CD4-positive, CD25-positive, alpha-beta regulatory T cell (primary cell): ENCODE measurements around the gene NGDN. TPM values are rescaled to one million over a fixed set of nuclear protein-coding genes. Genes with fewer than 3 reads are reported as not detected.
A peak's percentile ranks its signal among the peaks of the same experiment; 100 is the strongest.

ENCODE experiments used
- ATAC-seq, 2 donors: fragments of 150-1000 bp; cut with Tn5 transposase; one replicate each; pipeline ENCODE4 v1.10.0; 2021; ENCODE audit warnings: low read depth in 2 of 2, moderate number of reproducible peaks in 2 of 2, moderate library complexity in 1 of 2
- DNase-seq, 3 donors: peaks; one replicate each; pipeline versions ENCODE4 v3.0.0 to v3.0.0-alpha.2; 2012 to 2022; ENCODE audit warnings: mixed read lengths in 1 of 3
- H3K27ac ChIP-seq: one replicate; pipeline ENCODE4 v1.7.0; 2013; ENCODE audit warnings: mild to moderate bottlenecking, low read length; ENCODE audit not compliant: insufficient read depth, poor library complexity, severe bottlenecking
- H3K27me3 ChIP-seq: one replicate; pipeline ENCODE4 v1.7.0; 2013; ENCODE audit warnings: low read length; ENCODE audit not compliant: control insufficient read depth, insufficient read depth
- H3K36me3 ChIP-seq: one replicate; pipeline ENCODE4 v1.7.0; 2013; ENCODE audit warnings: mild to moderate bottlenecking, low read length, moderate library complexity; ENCODE audit not compliant: control insufficient read depth, insufficient read depth
- H3K4me1 ChIP-seq: 2 replicates; pipeline ENCODE4 v1.7.0; 2013; ENCODE audit warnings: mild to moderate bottlenecking, low read length; ENCODE audit not compliant: insufficient read depth, control insufficient read depth, poor library complexity, severe bottlenecking
- H3K4me3 ChIP-seq: one replicate; pipeline ENCODE4 v1.7.0; 2013; ENCODE audit warnings: low read depth, mild to moderate bottlenecking, low read length, moderate library complexity
- H3K9me3 ChIP-seq, 2 experiments: 1 replicate in 1 of 2; 2 replicates in 1 of 2; pipeline ENCODE4 v1.7.0; 2013; ENCODE audit warnings: low read length in 2 of 2, mild to moderate bottlenecking in 1 of 2, moderate library complexity in 1 of 2; ENCODE audit not compliant: control insufficient read depth in 2 of 2
- H3K27ac Mint-ChIP-seq, 3 donors: one replicate each; pipeline ENCODE4 v1.8.0; 2020 to 2022; ENCODE audit warnings: mild to moderate bottlenecking in 3 of 3, mixed read lengths in 3 of 3, moderate library complexity in 2 of 3
- H3K27me3 Mint-ChIP-seq: one replicate; pipeline ENCODE4 v1.8.0; 2022; ENCODE audit warnings: mild to moderate bottlenecking, mixed read lengths
- H3K36me3 Mint-ChIP-seq: one replicate; pipeline ENCODE4 v1.8.0; 2020; ENCODE audit warnings: mixed read lengths
- H3K4me1 Mint-ChIP-seq, 4 donors: one replicate each; pipeline ENCODE4 v1.8.0; 2020 to 2022; ENCODE audit warnings: mixed read lengths in 4 of 4, mild to moderate bottlenecking in 1 of 4
- H3K4me3 Mint-ChIP-seq, 4 donors: one replicate each; pipeline ENCODE4 v1.8.0; 2020 to 2022; ENCODE audit warnings: mild to moderate bottlenecking in 4 of 4, mixed read lengths in 4 of 4, moderate library complexity in 3 of 4
- H3K9me3 Mint-ChIP-seq, 7 donors: one replicate each; pipeline ENCODE4 v1.8.0; 2020 to 2022; ENCODE audit warnings: mixed read lengths in 7 of 7, mild to moderate bottlenecking in 3 of 7, moderate library complexity in 2 of 7
- polyA plus RNA-seq, 4 donors: library from polyadenylated mRNA; unstranded; fragments of 300-500 nt; fragmentation: Illumina TruSeq; gene quantifications; one replicate each; pipeline ENCODE4 v1.2.3, GENCODE V29; 2021
- total RNA-seq: library from RNA; stranded (reverse); gene quantifications from one replicate; pipeline ENCODE4 v1.2.3, GENCODE V29; 2022

Gene NGDN
- total and polyA plus RNA-seq, 5 donors from 2014 or later = 77.1 to 102 (median 85.6) TPM

GRCh38 chr14:23430723-23431085, 38.8 kb upstream of the NGDN start:
- H3K36me3 ChIP-seq = no peaks in the 10 kb centered on the region
- Mint-ChIP-seq H3K4me3 (no peak overlapping the region), H3K4me1 (peaks cover 0 to 5% (median 0%) of the 10 kb centered on the region in 4 donors), H3K36me3 (no peaks in the 10 kb centered on the region), H3K27me3 (peaks cover 5% of the 10 kb centered on the region), H3K9me3 (peaks cover 0 to 2% (median 0%) of the 10 kb centered on the region in 7 donors), H3K27ac (no peak overlapping the region)
- ATAC-seq = no peak
- H3K4me3 ChIP-seq = no peak overlapping the region
- peaks cover 2% of the 10 kb centered on the region for H3K27me3 ChIP-seq
- no peaks in the 10 kb centered on the region for H3K9me3 ChIP-seq
- no peaks in the 10 kb centered on the region for H3K4me1 ChIP-seq
- no peak overlapping the region for H3K27ac ChIP-seq
- no peak for DNase-seq

- peaks cover 0 to 5% (median 0%) of the 10 kb centered on the region in 4 donors for H3K4me1 Mint-ChIP-seq
- peaks cover 5% of the 10 kb centered on the region for H3K27me3 Mint-ChIP-seq
- no peak overlapping the region for H3K4me3 Mint-ChIP-seq
- ATAC-seq (no peak), DNase-seq (no peak)
- H3K9me3 Mint-ChIP-seq = peaks cover 0 to 2% (median 0%) of the 10 kb centered on the region in 7 donors
- no peaks in the 10 kb centered on the region for H3K4me1 ChIP-seq
- H3K27ac Mint-ChIP-seq = no peak overlapping the region
- H3K27me3 ChIP-seq = peaks cover 2% of the 10 kb centered on the region
- H3K27ac ChIP-seq = no peak overlapping the region
- H3K4me3 ChIP-seq = no peak overlapping the region
- H3K9me3 ChIP-seq = no peaks in the 10 kb centered on the region
- no peaks in the 10 kb centered on the region for H3K36me3 Mint-ChIP-seq
- H3K36me3 ChIP-seq = no peaks in the 10 kb centered on the region
Measured at GRCh38 chr14:23431486-23431885, 38.0 kb upstream of the NGDN start.

- no peak overlapping the region for H3K4me3 ChIP-seq
- Mint-ChIP-seq H3K4me3 (no peak overlapping the region), H3K4me1 (peaks cover 0 to 5% (median 0%) of the 10 kb centered on the region in 4 donors), H3K27me3 (peaks cover 5% of the 10 kb centered on the region), H3K36me3 (no peaks in the 10 kb centered on the region), H3K9me3 (peaks cover 0 to 1% (median 0%) of the 10 kb centered on the region in 7 donors), H3K27ac (peak overlapping the region in 1 of 3 donors; percentile 0)
- H3K27me3 ChIP-seq = peaks cover 2% of the 10 kb centered on the region
- no peak for ATAC-seq
- no peak for DNase-seq
- no peaks in the 10 kb centered on the region for H3K4me1 ChIP-seq
- H3K9me3 ChIP-seq = no peaks in the 10 kb centered on the region
- H3K27ac ChIP-seq = no peak overlapping the region
- H3K36me3 ChIP-seq = no peaks in the 10 kb centered on the region
Measured at GRCh38 chr14:23432102-23432925, 37.2 kb upstream of the NGDN start.

- H3K4me3 ChIP-seq = no peak overlapping the region
- peaks cover 0 to 1% (median 0%) of the 10 kb centered on the region in 7 donors for H3K9me3 Mint-ChIP-seq
- no peak overlapping the region for H3K27ac Mint-ChIP-seq
- DNase-seq (no peak), ATAC-seq (no peak)
- no peak overlapping the region for H3K4me3 Mint-ChIP-seq
- no peak overlapping the region for H3K27ac ChIP-seq
- no peaks in the 10 kb centered on the region for H3K36me3 Mint-ChIP-seq
- peaks cover 1% of the 10 kb centered on the region for H3K27me3 Mint-ChIP-seq
- H3K4me1 Mint-ChIP-seq = peaks cover 0 to 10% (median 0%) of the 10 kb centered on the region in 4 donors
- H3K4me1 ChIP-seq = no peaks in the 10 kb centered on the region
- peaks cover under 1% of the 10 kb centered on the region for H3K27me3 ChIP-seq
- no peaks in the 10 kb centered on the region for H3K9me3 ChIP-seq
- H3K36me3 ChIP-seq = no peaks in the 10 kb centered on the region
Measured at GRCh38 chr14:23432946-23433345, 36.6 kb upstream of the NGDN start.

GRCh38 chr14:23433457-23433856, 36.0 kb upstream of the NGDN start:
- H3K27me3 Mint-ChIP-seq = no peaks in the 10 kb centered on the region
- no peak for ATAC-seq
- H3K27me3 ChIP-seq = no peaks in the 10 kb centered on the region
- H3K4me1 Mint-ChIP-seq = peaks cover 0 to 11% (median 0%) of the 10 kb centered on the region in 4 donors
- H3K4me1 ChIP-seq = no peaks in the 10 kb centered on the region
- H3K36me3 ChIP-seq = no peaks in the 10 kb centered on the region
- no peaks in the 10 kb centered on the region for H3K9me3 ChIP-seq
- H3K4me3 Mint-ChIP-seq = no peak overlapping the region
- DNase-seq = no peak
- no peak overlapping the region for H3K27ac ChIP-seq
- H3K4me3 ChIP-seq = no peak overlapping the region
- H3K9me3 Mint-ChIP-seq = peaks cover 0 to 1% (median 0%) of the 10 kb centered on the region in 7 donors
- H3K27ac Mint-ChIP-seq = no peak overlapping the region
- no peaks in the 10 kb centered on the region for H3K36me3 Mint-ChIP-seq

- no peaks in the 10 kb centered on the region for H3K27me3 ChIP-seq
- no peaks in the 10 kb centered on the region for H3K36me3 ChIP-seq
- DNase-seq (no peak), ATAC-seq (no peak)
- H3K4me1 Mint-ChIP-seq = peaks cover 0 to 11% (median 0%) of the 10 kb centered on the region in 4 donors
- no peaks in the 10 kb centered on the region for H3K36me3 Mint-ChIP-seq
- no peaks in the 10 kb centered on the region for H3K9me3 ChIP-seq
- H3K27me3 Mint-ChIP-seq = peaks cover 3% of the 10 kb centered on the region
- no peak overlapping the region for H3K27ac ChIP-seq
- H3K4me1 ChIP-seq = no peaks in the 10 kb centered on the region
- peaks cover 0 to 1% (median 0%) of the 10 kb centered on the region in 7 donors for H3K9me3 Mint-ChIP-seq
- H3K27ac Mint-ChIP-seq = no peak overlapping the region
- no peak overlapping the region for H3K4me3 Mint-ChIP-seq
- no peak overlapping the region for H3K4me3 ChIP-seq
Measured at GRCh38 chr14:23434488-23435222, 34.8 kb upstream of the NGDN start.

- no peaks in the 10 kb centered on the region for H3K9me3 ChIP-seq
- no peaks in the 10 kb centered on the region for H3K4me1 ChIP-seq
- peaks cover 8% of the 10 kb centered on the region for H3K27me3 Mint-ChIP-seq
- peak within 1 kb of the TSS in 1 of 3 donors; percentile 27 for H3K27ac Mint-ChIP-seq
- H3K36me3 ChIP-seq = no peaks in the 10 kb centered on the region
- H3K27me3 ChIP-seq = no peaks in the 10 kb centered on the region
- H3K36me3 Mint-ChIP-seq = no peaks in the 10 kb centered on the region
- ATAC-seq (no peak), DNase-seq (no peak)
- H3K9me3 Mint-ChIP-seq = peaks cover 0 to 2% (median 0%) of the 10 kb centered on the region in 7 donors
- H3K4me3 ChIP-seq = no peak within 1 kb of the TSS
- peaks cover 0 to 11% (median 0%) of the 10 kb centered on the region in 4 donors for H3K4me1 Mint-ChIP-seq
- no peak within 1 kb of the TSS for H3K27ac ChIP-seq
- H3K4me3 Mint-ChIP-seq = no peak within 1 kb of the TSS
Measured at GRCh38 chr14:23435543-23436326, 33.8 kb upstream of the NGDN start, which contains the start of gene MYH7. Gene MYH7 (minus strand): TSS chr14:23435660. CDS start chr14:23433732, 1,928 bp downstream.
